HCT116 (cell line): ENCODE results near the gene PRR15L. TPM values are rescaled to one million over a fixed set of nuclear protein-coding genes. Genes with fewer than 3 reads are reported as not detected.

Source experiments
- ATAC-seq: fragments of 200-7000 bp; cut with Tn5 transposase; 2 replicates; pipeline ENCODE4 v1.9.1; 2020; ENCODE audit warnings: mild to moderate bottlenecking, moderate library complexity
- BruUV-seq: library from RNA; stranded (reverse); fragments of 400-500 nt; replicated peaks from 2 replicates; lab custom pipeline; 2021; lab: Mats Ljungman, UMichigan
- CTCF ChIA-PET: fragments of 300-600 bp; sonication (Branson Sonifier 250); formaldehyde crosslinking; loops from one replicate; lab custom pipeline; 2021; ENCODE audit warnings: antibody characterized with exemption; lab: Charles Lee
- POLR2A ChIA-PET: fragments of 300-600, 350-600 bp; sonication (Branson Sonifier 250); formaldehyde crosslinking; loops from one replicate; lab custom pipeline; 2021; ENCODE audit warnings: antibody characterized with exemption; lab: Charles Lee
- RAD21 ChIA-PET, 2 experiments: fragments of 300-600 bp; sonication (Branson Sonifier 250); formaldehyde crosslinking; loops; one replicate each; lab custom pipeline; 2023; ENCODE audit warnings: low total read pairs in 2 of 2; ENCODE audit not compliant: uncharacterized antibody in 2 of 2, unreplicated experiment in 2 of 2, low non-redundant PET in 1 of 2; lab: Charles Lee
- DNase-seq: peaks from one replicate; pipeline ENCODE4 v3.0.0-alpha.2; 2010; ENCODE audit warnings: low read depth, low spot score
- H2AFZ ChIP-seq: fragments of 200-600 bp; shearing (Covaris generic), sonication (generic); 2 replicates; pipeline ENCODE4 v1.6.1; 2017; ENCODE audit warnings: low read depth, mixed run types, mixed read lengths, antibody characterized with exemption, low read length; ENCODE audit not compliant: poor library complexity, severe bottlenecking
- H3K27ac ChIP-seq: 2 replicates; pipeline ENCODE4 v1.5.1; 2012; ENCODE audit warnings: low read depth, low read length
- H3K27me3 ChIP-seq: fragments of 200-600 bp; sonication (generic); 2 replicates; pipeline ENCODE4 v1.6.1; 2016; ENCODE audit warnings: mixed run types, low read length, mixed read lengths; ENCODE audit not compliant: insufficient read depth
- H3K36me3 ChIP-seq, 2 experiments: fragments of 200-500 bp in 1 of 2; fragments of 200-600 bp in 1 of 2; sonication (Bioruptor generic) in 1 of 2; sonication (generic) in 1 of 2; 2 replicates each; pipeline versions ENCODE4 v1.5.1 to v1.6.1; 2014 to 2016; ENCODE audit warnings: low read length in 2 of 2, inconsistent platforms in 1 of 2, mixed read lengths in 1 of 2, mixed run types in 1 of 2; ENCODE audit not compliant: insufficient read depth in 2 of 2, control insufficient read depth in 1 of 2
- H3K4me1 ChIP-seq, 2 experiments: fragments of 200-600 bp in 1 of 2; sonication (generic) in 1 of 2; 2 replicates each; pipeline versions ENCODE4 v1.5.1 to v1.6.1; 2012 to 2017; ENCODE audit warnings: low read length in 2 of 2, inconsistent platforms in 1 of 2, mild to moderate bottlenecking in 1 of 2, mixed read lengths in 1 of 2, mixed run types in 1 of 2, moderate library complexity in 1 of 2; ENCODE audit not compliant: insufficient read depth in 2 of 2, control insufficient read depth in 1 of 2
- H3K4me2 ChIP-seq: fragments of 200-600 bp; sonication (generic); 2 replicates; pipeline ENCODE4 v1.6.1; 2017; ENCODE audit warnings: mixed run types, low read length, mixed read lengths
- H3K4me3 ChIP-seq, 2 experiments: fragments of 200-600 bp in 1 of 2; sonication (generic) in 1 of 2; replicated peaks in 1 of 2; 2 replicates each; pipeline ENCODE4 v1.5.1; 2011 to 2016; ENCODE audit warnings: low read length in 2 of 2, control low read depth in 1 of 2, low read depth in 1 of 2, mild to moderate bottlenecking in 1 of 2, mixed read lengths in 1 of 2, mixed run types in 1 of 2
- H3K79me2 ChIP-seq: fragments of 200-600 bp; sonication (generic); 2 replicates; pipeline ENCODE4 v1.6.1; 2017; ENCODE audit warnings: mild to moderate bottlenecking, mixed run types, low read length, moderate library complexity, mixed read lengths; ENCODE audit not compliant: insufficient read depth
- H3K9ac ChIP-seq: fragments of 200-600 bp; sonication (generic); 2 replicates; pipeline ENCODE4 v1.6.1; 2016; ENCODE audit warnings: low read length, mixed read lengths
- H3K9me2 ChIP-seq: fragments of 200-600 bp; sonication (generic), shearing (Covaris generic); 2 replicates; pipeline ENCODE4 v1.6.1; 2017; ENCODE audit warnings: mixed run types, mild to moderate bottlenecking, moderate library complexity; ENCODE audit not compliant: insufficient read depth
- H3K9me3 ChIP-seq, 2 experiments: fragments of 200-500 bp in 1 of 2; fragments of 200-600 bp in 1 of 2; sonication (Bioruptor generic) in 1 of 2; sonication (generic) in 1 of 2; 2 replicates each; pipeline ENCODE4 v1.6.1; 2014 to 2017; ENCODE audit warnings: low read length in 2 of 2, mixed read lengths in 2 of 2, inconsistent platforms in 1 of 2, low read depth in 1 of 2, mild to moderate bottlenecking in 1 of 2, mixed run types in 1 of 2, moderate library complexity in 1 of 2; ENCODE audit not compliant: control insufficient read depth in 1 of 2, insufficient read depth in 1 of 2
- H4K20me1 ChIP-seq: fragments of 200-600 bp; sonication (generic), shearing (Covaris generic); 2 replicates; pipeline ENCODE4 v1.6.1; 2017; ENCODE audit warnings: mixed run types, mild to moderate bottlenecking, moderate library complexity; ENCODE audit not compliant: insufficient read depth
- CBX3 ChIP-seq: IDR thresholded peaks from 2 replicates; pipeline ENCODE4 v1.6.1; 2012; ENCODE audit warnings: low read depth
- CEBPB ChIP-seq: IDR thresholded peaks from 2 replicates; pipeline ENCODE4 v1.6.1; 2012; ENCODE audit warnings: low read depth
- EGR1 ChIP-seq: IDR thresholded peaks from 2 replicates; pipeline ENCODE4 v1.6.1; 2012; ENCODE audit warnings: low read depth
- ELF1 ChIP-seq: IDR thresholded peaks from 2 replicates; pipeline ENCODE4 v1.6.1; 2012; ENCODE audit warnings: low read depth, borderline replicate concordance
- EZH2 ChIP-seq: fragments of 200-600 bp; sonication (generic); IDR thresholded peaks from 2 replicates; pipeline ENCODE4 v1.6.1; 2017; ENCODE audit warnings: antibody characterized with exemption, mixed run types
- FOSL1 ChIP-seq: IDR thresholded peaks from 2 replicates; pipeline ENCODE4 v1.6.1; 2012; ENCODE audit warnings: low read depth
- JUND ChIP-seq: IDR thresholded peaks from 2 replicates; pipeline ENCODE4 v1.6.1; 2012
- POLR2AphosphoS5 ChIP-seq: IDR thresholded peaks from 2 replicates; pipeline ENCODE4 v1.6.1; 2011; ENCODE audit warnings: mild to moderate bottlenecking, low read depth, low read length, moderate library complexity
- SIN3A ChIP-seq: IDR thresholded peaks from 2 replicates; pipeline ENCODE4 v1.6.1; 2012; ENCODE audit warnings: low read depth
- SP1 ChIP-seq: IDR thresholded peaks from 2 replicates; pipeline ENCODE4 v1.6.1; 2012; ENCODE audit warnings: low read depth
- SRF ChIP-seq: IDR thresholded peaks from 2 replicates; pipeline ENCODE4 v1.6.1; 2012; ENCODE audit warnings: low read depth
- ZFX ChIP-seq: fragments of 450-650 bp; IDR thresholded peaks from 2 replicates; pipeline ENCODE4 v1.6.1; 2017
- intact Hi-C: fragments of 100-400 bp; cut with micrococcal nuclease; formaldehyde crosslinking; loops from 2 replicates; pipeline ENCODE4 v1.10.0; 2022
- total RNA-seq: library from RNA; stranded (reverse); gene quantifications from one replicate; pipeline ENCODE4 v1.2.1, GENCODE V29; 2021; ENCODE audit not compliant: unreplicated experiment
- TF ChIP-seq, protein P1 (sequence below): IDR thresholded peaks from 2 replicates; pipeline ENCODE4 v1.6.1; 2011; ENCODE audit warnings: mild to moderate bottlenecking, low read length, moderate library complexity; ENCODE audit not compliant: insufficient replicate concordance; ENCODE audit errors: extremely low read depth
- TF ChIP-seq, protein P2 (sequence below): IDR thresholded peaks from 2 replicates; pipeline ENCODE4 v1.6.1; 2012; ENCODE audit warnings: low read depth
- TF ChIP-seq, protein P3 (sequence below): IDR thresholded peaks from 2 replicates; pipeline ENCODE4 v1.6.1; 2012

The PRR15L gene
- total RNA-seq, 1 experiment from 2014 or later = 0.34 TPM

DNA sequence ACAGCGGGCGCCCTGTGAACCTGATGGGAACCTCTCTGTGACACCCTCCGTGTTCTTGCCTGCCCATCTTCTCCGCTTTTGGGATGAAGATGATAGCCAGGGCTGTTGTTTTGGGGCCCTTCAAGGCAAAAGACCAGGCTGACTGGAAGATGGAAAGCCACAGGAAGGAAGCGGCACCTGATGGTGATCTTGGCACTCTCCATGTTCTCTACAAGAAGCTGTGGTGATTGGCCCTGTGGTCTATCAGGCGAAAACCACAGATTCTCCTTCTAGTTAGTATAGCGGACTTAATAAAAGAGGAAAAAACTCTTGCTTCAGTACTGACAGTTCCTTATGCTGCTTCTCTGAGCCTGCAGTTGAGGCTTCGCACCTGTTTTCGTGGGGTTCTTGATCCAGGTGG, 23.8 kb upstream of the PRR15L start:
- ATAC-seq = no peak

DNA sequence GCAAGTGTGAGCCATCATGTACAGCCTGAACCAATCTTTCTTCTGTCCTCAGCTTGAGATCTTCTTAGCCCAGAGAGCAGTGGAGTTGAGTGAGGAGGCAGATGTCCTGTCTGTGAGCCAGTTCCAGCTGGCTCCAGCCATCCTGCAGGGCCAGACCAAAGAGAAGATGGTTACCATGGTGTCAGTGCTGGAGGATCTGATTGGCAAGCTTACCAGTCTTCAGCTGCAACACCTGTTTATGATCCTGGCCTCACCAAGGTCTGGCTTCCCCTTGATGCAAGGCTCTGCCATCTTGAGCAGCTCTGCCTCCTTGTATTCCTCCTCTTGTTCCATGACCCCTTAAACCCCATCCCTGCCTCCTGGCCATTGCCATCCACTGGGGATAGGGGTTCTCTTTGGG, 22.9 kb upstream of the PRR15L start:
- Histone ChIP-seq H3K79me2 (no peaks in the 10 kb centered on the region), H3K27ac (no peak overlapping the region), H2AFZ (no peak overlapping the region), H3K4me3 (no peak overlapping the region), H3K36me3 (peaks cover 55% of the 10 kb centered on the region in 2 experiments), H3K9me2 (no peaks in the 10 kb centered on the region), H4K20me1 (no peaks in the 10 kb centered on the region), H3K27me3 (no peaks in the 10 kb centered on the region), H3K4me2 (no peak overlapping the region), H3K9ac (no peak overlapping the region), H3K9me3 (no peaks in the 10 kb centered on the region), H3K4me1 (no peaks in the 10 kb centered on the region)
- no peak for ATAC-seq
- BruUV-seq = no TSS peak
- intact Hi-C loops = no loop called here
- ChIA-PET RAD21 (no interaction called here), POLR2A (no interaction called here), CTCF (interaction anchor here (1.7 to 5.5 kb wide), 2 partner anchors 10 to 38 kb away, joined by 4 to 46 read pairs; partner anchors contain the start of gene CDK5RAP3)
- DNase-seq = no peak
- TF ChIP-seq CBX3 = no peak
- no peak for TF ChIP-seq ZFX
- no peak for TF ChIP-seq FOSL1
- no peak for TF ChIP-seq ELF1
- no peak for TF ChIP-seq SIN3A
- no peak for TF ChIP-seq JUND
- TF ChIP-seq, protein P1, sequence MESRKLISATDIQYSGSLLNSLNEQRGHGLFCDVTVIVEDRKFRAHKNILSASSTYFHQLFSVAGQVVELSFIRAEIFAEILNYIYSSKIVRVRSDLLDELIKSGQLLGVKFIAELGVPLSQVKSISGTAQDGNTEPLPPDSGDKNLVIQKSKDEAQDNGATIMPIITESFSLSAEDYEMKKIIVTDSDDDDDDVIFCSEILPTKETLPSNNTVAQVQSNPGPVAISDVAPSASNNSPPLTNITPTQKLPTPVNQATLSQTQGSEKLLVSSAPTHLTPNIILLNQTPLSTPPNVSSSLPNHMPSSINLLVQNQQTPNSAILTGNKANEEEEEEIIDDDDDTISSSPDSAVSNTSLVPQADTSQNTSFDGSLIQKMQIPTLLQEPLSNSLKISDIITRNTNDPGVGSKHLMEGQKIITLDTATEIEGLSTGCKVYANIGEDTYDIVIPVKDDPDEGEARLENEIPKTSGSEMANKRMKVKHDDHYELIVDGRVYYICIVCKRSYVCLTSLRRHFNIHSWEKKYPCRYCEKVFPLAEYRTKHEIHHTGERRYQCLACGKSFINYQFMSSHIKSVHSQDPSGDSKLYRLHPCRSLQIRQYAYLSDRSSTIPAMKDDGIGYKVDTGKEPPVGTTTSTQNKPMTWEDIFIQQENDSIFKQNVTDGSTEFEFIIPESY = no peak
- TF ChIP-seq POLR2AphosphoS5 = no peak
- TF ChIP-seq SRF = no peak
- TF ChIP-seq SP1 = no peak
- no peak for TF ChIP-seq CEBPB
- no peak for TF ChIP-seq EGR1
- TF ChIP-seq, protein P2, sequence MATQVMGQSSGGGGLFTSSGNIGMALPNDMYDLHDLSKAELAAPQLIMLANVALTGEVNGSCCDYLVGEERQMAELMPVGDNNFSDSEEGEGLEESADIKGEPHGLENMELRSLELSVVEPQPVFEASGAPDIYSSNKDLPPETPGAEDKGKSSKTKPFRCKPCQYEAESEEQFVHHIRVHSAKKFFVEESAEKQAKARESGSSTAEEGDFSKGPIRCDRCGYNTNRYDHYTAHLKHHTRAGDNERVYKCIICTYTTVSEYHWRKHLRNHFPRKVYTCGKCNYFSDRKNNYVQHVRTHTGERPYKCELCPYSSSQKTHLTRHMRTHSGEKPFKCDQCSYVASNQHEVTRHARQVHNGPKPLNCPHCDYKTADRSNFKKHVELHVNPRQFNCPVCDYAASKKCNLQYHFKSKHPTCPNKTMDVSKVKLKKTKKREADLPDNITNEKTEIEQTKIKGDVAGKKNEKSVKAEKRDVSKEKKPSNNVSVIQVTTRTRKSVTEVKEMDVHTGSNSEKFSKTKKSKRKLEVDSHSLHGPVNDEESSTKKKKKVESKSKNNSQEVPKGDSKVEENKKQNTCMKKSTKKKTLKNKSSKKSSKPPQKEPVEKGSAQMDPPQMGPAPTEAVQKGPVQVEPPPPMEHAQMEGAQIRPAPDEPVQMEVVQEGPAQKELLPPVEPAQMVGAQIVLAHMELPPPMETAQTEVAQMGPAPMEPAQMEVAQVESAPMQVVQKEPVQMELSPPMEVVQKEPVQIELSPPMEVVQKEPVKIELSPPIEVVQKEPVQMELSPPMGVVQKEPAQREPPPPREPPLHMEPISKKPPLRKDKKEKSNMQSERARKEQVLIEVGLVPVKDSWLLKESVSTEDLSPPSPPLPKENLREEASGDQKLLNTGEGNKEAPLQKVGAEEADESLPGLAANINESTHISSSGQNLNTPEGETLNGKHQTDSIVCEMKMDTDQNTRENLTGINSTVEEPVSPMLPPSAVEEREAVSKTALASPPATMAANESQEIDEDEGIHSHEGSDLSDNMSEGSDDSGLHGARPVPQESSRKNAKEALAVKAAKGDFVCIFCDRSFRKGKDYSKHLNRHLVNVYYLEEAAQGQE = no peak
- TF ChIP-seq EZH2 = no peak
- TF ChIP-seq, protein P3, sequence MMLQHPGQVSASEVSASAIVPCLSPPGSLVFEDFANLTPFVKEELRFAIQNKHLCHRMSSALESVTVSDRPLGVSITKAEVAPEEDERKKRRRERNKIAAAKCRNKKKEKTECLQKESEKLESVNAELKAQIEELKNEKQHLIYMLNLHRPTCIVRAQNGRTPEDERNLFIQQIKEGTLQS = no peak

More for the DNA sequence above, 23.8 kb upstream of the PRR15L start:
- DNase-seq = no peak
- no peak for TF ChIP-seq POLR2AphosphoS5
- TF ChIP-seq EGR1 = no peak
- TF ChIP-seq, protein P3 = no peak
- TF ChIP-seq, all 23 proteins: peak for 0
- H3K4me2 ChIP-seq = no peak overlapping the region
- intact Hi-C loops = no loop called here
- peaks cover 49% of the 10 kb centered on the region in 2 experiments for H3K36me3 ChIP-seq
- H4K20me1 ChIP-seq = no peaks in the 10 kb centered on the region
- H3K27ac ChIP-seq = no peak overlapping the region
- no peaks in the 10 kb centered on the region for H3K4me1 ChIP-seq
- H2AFZ ChIP-seq = no peak overlapping the region
- no peaks in the 10 kb centered on the region for H3K9me2 ChIP-seq
- no peaks in the 10 kb centered on the region for H3K9me3 ChIP-seq
- ChIA-PET CTCF (interaction anchor here (1.7 to 5.5 kb wide), 2 partner anchors 11 to 37 kb away, joined by 4 to 46 read pairs; partner anchors contain the start of gene CDK5RAP3), POLR2A (no interaction called here), RAD21 (no interaction called here)
- H3K27me3 ChIP-seq = no peaks in the 10 kb centered on the region
- no peaks in the 10 kb centered on the region for H3K79me2 ChIP-seq
- H3K9ac ChIP-seq = no peak overlapping the region
- BruUV-seq = no TSS peak
- no peak overlapping the region for H3K4me3 ChIP-seq
